Gastrocnemius medialis (tissue), 4 donors: ENCODE measurements around the gene CIB2.

Experiments used
- CTCF ChIP-seq, 5 experiments: fragments of 450-650 bp in 3 of 5; fragments of 200-600 bp in 2 of 5; sonication (generic) in 2 of 5; IDR thresholded peaks in 4 of 5; conservative IDR thresholded peaks in 1 of 5; 1 replicate in 4 of 5; 2 replicates in 1 of 5; pipeline ENCODE4 v1.5.1; 2016 to 2019; ENCODE audit warnings: antibody characterized with exemption in 5 of 5, mild to moderate bottlenecking in 3 of 5, moderate library complexity in 3 of 5
- POLR2A ChIP-seq, 2 donors: fragments of 450-650 bp; IDR thresholded peaks; one replicate each; pipeline ENCODE4 v1.6.1; 2017; ENCODE audit warnings: antibody characterized with exemption in 2 of 2, mild to moderate bottlenecking in 2 of 2, moderate library complexity in 2 of 2

GRCh38 chr15:78177447-78177873, 46.2 kb upstream of the CIB2 start:
- TF ChIP-seq POLR2A (IDR thresholded peaks at IDR 0.05) (no peak), CTCF (IDR thresholded peaks at IDR 0.05 in 4 of 5, conservative IDR thresholded peaks at IDR 0.05 in 1 of 5) (peak; percentile 59 to 80 (median 64))
